DND-41 (cell line): Measurements from ENCODE around the gene VSIG8.

Experiments used
- EZH2 ChIP-seq: IDR thresholded peaks from 3 replicates; pipeline ENCODE4 v1.6.1; 2012; ENCODE audit warnings: borderline replicate concordance, low read depth, mild to moderate bottlenecking, moderate library complexity, low read length, inconsistent platforms; ENCODE audit not compliant: severe bottlenecking
- TF ChIP-seq, protein P1 (sequence below): IDR thresholded peaks from 2 replicates; pipeline ENCODE4 v1.5.1; 2012; ENCODE audit warnings: borderline replicate concordance, low read length, moderate library complexity, mild to moderate bottlenecking; ENCODE audit not compliant: poor library complexity, severe bottlenecking; ENCODE audit errors: extremely low read depth

DNA sequence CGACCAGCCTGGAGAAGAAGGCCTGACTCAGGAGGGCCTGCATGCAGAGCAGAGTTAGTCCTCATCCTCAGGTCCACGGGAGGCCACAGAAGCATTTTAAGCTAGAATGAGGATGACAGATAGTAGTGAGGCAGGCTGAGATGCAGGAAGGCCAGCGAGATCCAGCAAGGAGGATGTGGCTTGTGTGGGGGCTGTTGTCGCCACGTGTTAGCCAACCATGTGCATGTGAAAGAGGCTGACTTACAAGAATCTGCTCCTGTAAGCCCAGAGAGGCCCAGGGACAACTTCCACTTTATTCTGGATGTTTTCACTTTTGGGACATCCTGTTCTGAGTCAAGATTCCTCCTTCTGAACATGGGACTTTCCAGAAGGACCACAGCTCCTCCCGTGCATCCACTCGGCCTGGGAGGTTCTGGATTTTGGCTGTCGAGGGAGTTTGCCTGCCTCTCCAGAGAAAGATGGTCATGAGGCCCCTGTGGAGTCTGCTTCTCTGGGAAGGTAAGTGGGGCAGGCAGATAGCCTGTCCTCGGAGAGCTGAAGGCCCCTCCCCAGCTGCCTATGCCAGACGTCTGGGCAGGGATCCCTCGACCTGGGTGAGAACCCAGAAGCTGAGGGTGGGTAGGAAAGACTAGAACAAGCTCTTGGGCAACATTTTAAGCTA lies 35.9 kb downstream of the VSIG8 start, which contains the start of gene SLAMF8:
- TF ChIP-seq, protein P1, sequence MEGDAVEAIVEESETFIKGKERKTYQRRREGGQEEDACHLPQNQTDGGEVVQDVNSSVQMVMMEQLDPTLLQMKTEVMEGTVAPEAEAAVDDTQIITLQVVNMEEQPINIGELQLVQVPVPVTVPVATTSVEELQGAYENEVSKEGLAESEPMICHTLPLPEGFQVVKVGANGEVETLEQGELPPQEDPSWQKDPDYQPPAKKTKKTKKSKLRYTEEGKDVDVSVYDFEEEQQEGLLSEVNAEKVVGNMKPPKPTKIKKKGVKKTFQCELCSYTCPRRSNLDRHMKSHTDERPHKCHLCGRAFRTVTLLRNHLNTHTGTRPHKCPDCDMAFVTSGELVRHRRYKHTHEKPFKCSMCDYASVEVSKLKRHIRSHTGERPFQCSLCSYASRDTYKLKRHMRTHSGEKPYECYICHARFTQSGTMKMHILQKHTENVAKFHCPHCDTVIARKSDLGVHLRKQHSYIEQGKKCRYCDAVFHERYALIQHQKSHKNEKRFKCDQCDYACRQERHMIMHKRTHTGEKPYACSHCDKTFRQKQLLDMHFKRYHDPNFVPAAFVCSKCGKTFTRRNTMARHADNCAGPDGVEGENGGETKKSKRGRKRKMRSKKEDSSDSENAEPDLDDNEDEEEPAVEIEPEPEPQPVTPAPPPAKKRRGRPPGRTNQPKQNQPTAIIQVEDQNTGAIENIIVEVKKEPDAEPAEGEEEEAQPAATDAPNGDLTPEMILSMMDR = no peak
- no peak for TF ChIP-seq EZH2
